ENCODE results near the gene PCA3.

Gene PCA3

DNA sequence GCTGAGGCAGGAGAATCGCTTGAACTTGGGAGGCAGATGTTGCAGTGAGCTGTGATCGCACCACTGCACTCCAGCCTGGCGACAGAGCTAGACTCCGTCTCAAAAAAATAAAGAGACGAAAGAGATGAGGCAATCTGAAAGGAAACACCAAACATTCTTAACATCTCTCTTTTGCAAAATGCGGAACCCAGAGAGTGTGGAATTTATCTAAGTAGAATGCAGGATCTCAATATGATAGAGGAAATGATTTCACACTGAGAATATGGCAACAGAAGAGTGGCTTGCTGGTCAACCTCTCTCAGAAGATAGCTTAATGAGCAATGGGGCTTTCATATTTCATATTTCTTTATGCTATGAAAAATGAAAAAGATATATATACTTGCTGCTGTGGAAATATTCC, 33.4 kb upstream of the PCA3 start:
- Histone ChIP-seq H3K9me3 (ENCODE audit: control insufficient read depth, insufficient read depth, low read length) (no peaks in the 10 kb centered on the region), H3F3A (ENCODE audit: control insufficient read depth, insufficient read depth) (no peaks in the 10 kb centered on the region), H3K4me1 (ENCODE audit: control insufficient read depth, low read length) (no peaks in the 10 kb centered on the region), H3K27ac (ENCODE audit: low read depth, low read length) (no peak overlapping the region), H3K27me3 (ENCODE audit: control insufficient read depth, low read length) (peaks cover 36% of the 10 kb centered on the region), H3K9me2 (replicated peaks; ENCODE audit: control insufficient read depth, low read length) (no peaks in the 10 kb centered on the region), H3K4me2 (ENCODE audit: low read length) (no peak overlapping the region), H3K4me3 (ENCODE audit: low read length) (no peak overlapping the region), H4K20me1 (ENCODE audit: control insufficient read depth, insufficient read depth, low read depth, low read length) (no peaks in the 10 kb centered on the region), H3K79me2 (ENCODE audit: control insufficient read depth, low read length) (no peaks in the 10 kb centered on the region), H3K36me3 (ENCODE audit: control insufficient read depth, low read length) (no peaks in the 10 kb centered on the region)
- TF ChIP-seq EZH2phosphoT487 (IDR thresholded peaks at IDR 0.05; ENCODE audit: borderline replicate concordance, low read length) = no peak
- TF ChIP-seq, protein P1, sequence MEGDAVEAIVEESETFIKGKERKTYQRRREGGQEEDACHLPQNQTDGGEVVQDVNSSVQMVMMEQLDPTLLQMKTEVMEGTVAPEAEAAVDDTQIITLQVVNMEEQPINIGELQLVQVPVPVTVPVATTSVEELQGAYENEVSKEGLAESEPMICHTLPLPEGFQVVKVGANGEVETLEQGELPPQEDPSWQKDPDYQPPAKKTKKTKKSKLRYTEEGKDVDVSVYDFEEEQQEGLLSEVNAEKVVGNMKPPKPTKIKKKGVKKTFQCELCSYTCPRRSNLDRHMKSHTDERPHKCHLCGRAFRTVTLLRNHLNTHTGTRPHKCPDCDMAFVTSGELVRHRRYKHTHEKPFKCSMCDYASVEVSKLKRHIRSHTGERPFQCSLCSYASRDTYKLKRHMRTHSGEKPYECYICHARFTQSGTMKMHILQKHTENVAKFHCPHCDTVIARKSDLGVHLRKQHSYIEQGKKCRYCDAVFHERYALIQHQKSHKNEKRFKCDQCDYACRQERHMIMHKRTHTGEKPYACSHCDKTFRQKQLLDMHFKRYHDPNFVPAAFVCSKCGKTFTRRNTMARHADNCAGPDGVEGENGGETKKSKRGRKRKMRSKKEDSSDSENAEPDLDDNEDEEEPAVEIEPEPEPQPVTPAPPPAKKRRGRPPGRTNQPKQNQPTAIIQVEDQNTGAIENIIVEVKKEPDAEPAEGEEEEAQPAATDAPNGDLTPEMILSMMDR (IDR thresholded peaks at IDR 0.05; ENCODE audit: low read depth, low read length, poor library complexity, severe bottlenecking) = no peak

DNA sequence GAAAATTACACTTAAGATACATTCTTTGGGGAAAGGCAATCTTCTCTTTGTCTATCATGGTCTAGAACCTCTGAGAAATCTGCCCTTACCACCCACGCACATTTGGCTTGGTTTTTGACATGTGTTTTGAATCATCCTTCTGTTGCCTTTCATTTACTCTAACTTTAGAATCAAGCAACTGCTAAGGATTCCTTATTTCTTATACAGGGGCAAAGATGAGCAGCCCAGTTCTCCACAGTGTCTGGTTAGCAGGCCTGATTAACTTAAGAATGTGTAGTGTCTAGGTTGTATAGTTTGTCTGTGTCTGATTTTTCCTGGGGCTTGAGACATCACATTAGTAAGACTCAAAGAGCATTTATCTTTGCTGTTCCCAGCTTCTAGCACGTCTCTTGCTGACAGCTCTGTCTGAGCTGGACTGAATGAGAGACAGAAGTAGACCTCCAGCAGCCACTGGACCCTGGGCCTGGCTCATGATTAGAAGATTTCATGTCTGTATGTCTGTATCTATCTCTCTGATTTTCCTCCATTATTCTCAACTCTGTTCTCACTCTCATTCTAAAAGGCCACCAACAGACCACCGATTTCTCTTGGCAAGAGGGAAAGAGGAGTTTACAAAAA, 31.8 kb upstream of the PCA3 start:
- H3K27me3 ChIP-seq (ENCODE audit: control insufficient read depth, low read length) = peaks cover 39% of the 10 kb centered on the region
- H3K79me2 ChIP-seq (ENCODE audit: control insufficient read depth, low read length) = no peaks in the 10 kb centered on the region
- H3F3A ChIP-seq (ENCODE audit: control insufficient read depth, insufficient read depth) = no peaks in the 10 kb centered on the region
- H4K20me1 ChIP-seq (ENCODE audit: control insufficient read depth, insufficient read depth, low read depth, low read length) = no peaks in the 10 kb centered on the region
- H3K36me3 ChIP-seq (ENCODE audit: control insufficient read depth, low read length) = no peaks in the 10 kb centered on the region
- no peaks in the 10 kb centered on the region for H3K9me2 ChIP-seq (replicated peaks; ENCODE audit: control insufficient read depth, low read length)
- no peak for TF ChIP-seq EZH2phosphoT487 (IDR thresholded peaks at IDR 0.05; ENCODE audit: borderline replicate concordance, low read length)
- TF ChIP-seq, protein P1 (IDR thresholded peaks at IDR 0.05; ENCODE audit: low read depth, low read length, poor library complexity, severe bottlenecking) = no peak
- no peak overlapping the region for H3K4me3 ChIP-seq (ENCODE audit: low read length)
- H3K27ac ChIP-seq (ENCODE audit: low read depth, low read length) = no peak overlapping the region
- no peak overlapping the region for H3K4me2 ChIP-seq (ENCODE audit: low read length)
- H3K9me3 ChIP-seq (ENCODE audit: control insufficient read depth, insufficient read depth, low read length) = no peaks in the 10 kb centered on the region
- no peaks in the 10 kb centered on the region for H3K4me1 ChIP-seq (ENCODE audit: control insufficient read depth, low read length)

DNA sequence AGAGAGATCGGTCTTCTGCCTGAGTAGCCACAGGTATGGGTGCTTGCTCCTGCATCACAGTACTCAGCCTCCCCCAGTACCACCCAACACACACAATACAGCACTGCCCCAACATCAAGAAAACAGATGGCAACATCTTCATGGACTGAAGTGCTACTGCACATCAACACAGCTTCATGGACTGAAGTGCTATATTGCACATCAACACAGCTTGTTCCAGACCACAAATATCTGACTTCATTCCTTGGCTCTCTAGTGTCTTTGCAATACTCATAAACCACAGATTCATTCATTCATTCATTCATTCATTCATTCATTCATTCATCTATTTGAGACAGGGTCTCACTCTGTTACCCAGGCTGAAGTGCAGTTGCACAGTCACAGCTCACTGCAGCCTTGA, 31.1 kb upstream of the PCA3 start:
- Histone ChIP-seq H3K9me3 (ENCODE audit: control insufficient read depth, insufficient read depth, low read length) (no peaks in the 10 kb centered on the region), H3K27me3 (ENCODE audit: control insufficient read depth, low read length) (peaks cover 36% of the 10 kb centered on the region), H3K36me3 (ENCODE audit: control insufficient read depth, low read length) (no peaks in the 10 kb centered on the region), H3K79me2 (ENCODE audit: control insufficient read depth, low read length) (no peaks in the 10 kb centered on the region), H3K9me2 (replicated peaks; ENCODE audit: control insufficient read depth, low read length) (no peaks in the 10 kb centered on the region), H3F3A (ENCODE audit: control insufficient read depth, insufficient read depth) (no peaks in the 10 kb centered on the region), H3K27ac (ENCODE audit: low read depth, low read length) (no peak overlapping the region), H3K4me3 (ENCODE audit: low read length) (no peak overlapping the region), H4K20me1 (ENCODE audit: control insufficient read depth, insufficient read depth, low read depth, low read length) (no peaks in the 10 kb centered on the region), H3K4me2 (ENCODE audit: low read length) (no peak overlapping the region), H3K4me1 (ENCODE audit: control insufficient read depth, low read length) (no peaks in the 10 kb centered on the region)
- TF ChIP-seq EZH2phosphoT487 (IDR thresholded peaks at IDR 0.05; ENCODE audit: borderline replicate concordance, low read length) = no peak
- TF ChIP-seq, protein P1 (IDR thresholded peaks at IDR 0.05; ENCODE audit: low read depth, low read length, poor library complexity, severe bottlenecking) = no peak

Data from DOHH2 (cell line).